Glomerular endothelial cell (primary cell): ENCODE data around the gene TP53BP2. TPM values are rescaled to one million over a fixed set of nuclear protein-coding genes. Genes with fewer than 3 reads are reported as not detected.

Experiments
- DNase-seq: peaks from one replicate; pipeline ENCODE4 v3.0.0-alpha.2; 2011; ENCODE audit warnings: low read depth, low spot score; ENCODE audit errors: extremely low read depth
- total RNA-seq: library from RNA; depleted of rRNA; stranded (reverse); fragments of >200 nt; gene quantifications from 2 replicates; pipeline ENCODE4 v1.2.3, GENCODE V29; 2015

TP53BP2 gene
- total RNA-seq, 1 donor from 2014 or later, result 38.1 TPM

GRCh38 chr1:223802032-223802431, 43.7 kb downstream of the TP53BP2 start:
- no peak for DNase-seq

GRCh38 chr1:223796210-223796609, 49.5 kb downstream of the TP53BP2 start:
- no peak for DNase-seq

- no peak for DNase-seq
Observed at GRCh38 chr1:223794136-223794880, 51.4 kb downstream of the TP53BP2 start.

GRCh38 chr1:223793716-223794115, 52.0 kb downstream of the TP53BP2 start:
- DNase-seq, result no peak

GRCh38 chr1:223792046-223792445, 53.7 kb downstream of the TP53BP2 start:
- DNase-seq, result no peak

- DNase-seq, result no peak
Observed at GRCh38 chr1:223788746-223789415, 56.9 kb downstream of the TP53BP2 start.

- DNase-seq, result no peak
Observed at GRCh38 chr1:223785808-223786207, 59.9 kb downstream of the TP53BP2 start.

- no peak for DNase-seq
Observed at GRCh38 chr1:223784541-223784940, 61.2 kb downstream of the TP53BP2 start.

- DNase-seq, result no peak
Observed at GRCh38 chr1:223783676-223784075, 62.1 kb downstream of the TP53BP2 start.

- no peak for DNase-seq
Observed at GRCh38 chr1:223780949-223781348, 64.8 kb downstream of the TP53BP2 start.

- no peak for DNase-seq
Observed at GRCh38 chr1:223780318-223780717, 65.4 kb downstream of the TP53BP2 start.

GRCh38 chr1:223776826-223777454, 68.8 kb downstream of the TP53BP2 start:
- no peak for DNase-seq

GRCh38 chr1:223776075-223776814, 69.5 kb downstream of the TP53BP2 start:
- DNase-seq, result peak; percentile 85

GRCh38 chr1:223775711-223776074, 70.1 kb downstream of the TP53BP2 start:
- DNase-seq, result no peak

- no peak for DNase-seq
Observed at GRCh38 chr1:223775054-223775453, 70.7 kb downstream of the TP53BP2 start.

GRCh38 chr1:223774134-223774814, 71.5 kb downstream of the TP53BP2 start:
- no peak for DNase-seq

GRCh38 chr1:223772771-223773160, 73.0 kb downstream of the TP53BP2 start:
- no peak for DNase-seq

GRCh38 chr1:223771814-223772770, 73.7 kb downstream of the TP53BP2 start:
- peak; percentile 88 for DNase-seq

GRCh38 chr1:223771469-223771813, 74.3 kb downstream of the TP53BP2 start:
- DNase-seq, result no peak
